ENCODE results near the gene LPIN3.
A peak's percentile ranks its signal among the peaks of the same experiment; 100 is the strongest.

LPIN3 gene

GRCh38 chr20:41320976-41321375 is 19.6 kb upstream of the LPIN3 start:
- no peak for DNase-seq

- no peak for DNase-seq
Observed at GRCh38 chr20:41327178-41327577, 13.4 kb upstream of the LPIN3 start.

- DNase-seq: peak; percentile 65
Observed at GRCh38 chr20:41329435-41330342, 10.9 kb upstream of the LPIN3 start.

GRCh38 chr20:41330343-41330720 is 10.3 kb upstream of the LPIN3 start:
- no peak for DNase-seq

- no peak for DNase-seq
Observed at GRCh38 chr20:41330941-41331340, 9.7 kb upstream of the LPIN3 start.

- DNase-seq: no peak
Observed at GRCh38 chr20:41331731-41332130, 8.9 kb upstream of the LPIN3 start.

- DNase-seq: no peak
Observed at GRCh38 chr20:41334036-41334435, 6.6 kb upstream of the LPIN3 start.

- DNase-seq: no peak
Observed at GRCh38 chr20:41334443-41335421, 5.9 kb upstream of the LPIN3 start.

GRCh38 chr20:41335591-41335990 is 5.0 kb upstream of the LPIN3 start:
- DNase-seq: no peak

- DNase-seq: no peak
Observed at GRCh38 chr20:41336711-41337492, 3.7 kb upstream of the LPIN3 start.

- DNase-seq: peak; percentile 86
Observed at GRCh38 chr20:41339957-41340326, 679 bp upstream of the LPIN3 start.

GRCh38 chr20:41342474-41343464 is 2.1 kb downstream of the LPIN3 start:
- DNase-seq: no peak

GRCh38 chr20:41344477-41344876 is 3.9 kb downstream of the LPIN3 start:
- no peak for DNase-seq

- DNase-seq: no peak
Observed at GRCh38 chr20:41344938-41345728, 4.5 kb downstream of the LPIN3 start.

- DNase-seq: no peak
Observed at GRCh38 chr20:41345729-41346067, 5.1 kb downstream of the LPIN3 start.

GRCh38 chr20:41347523-41348429 is 7.2 kb downstream of the LPIN3 start:
- DNase-seq: no peak

GRCh38 chr20:41348430-41349172 is 8.0 kb downstream of the LPIN3 start:
- DNase-seq: no peak

GRCh38 chr20:41349266-41349665 is 8.6 kb downstream of the LPIN3 start:
- no peak for DNase-seq

GRCh38 chr20:41349943-41350342 is 9.3 kb downstream of the LPIN3 start:
- DNase-seq: no peak

Data from stimulated activated CD4-positive, alpha-beta T cell treated with anti-CD3 and anti-CD28 coated beads, Interleukin-4, amount 100 ng/mL, for 24 hours (primary cell).